H1 (cell line): ENCODE data around the gene PRKACA. TPM values are rescaled to one million over a fixed set of nuclear protein-coding genes. Genes with fewer than 3 reads are reported as not detected.

Source experiments
- CHD7 ChIP-seq: fragments of 300-600 bp; sonication (generic); IDR thresholded peaks from 2 replicates; pipeline ENCODE4 v1.7.1; 2012; ENCODE audit warnings: low read length, moderate library complexity, mild to moderate bottlenecking, inconsistent platforms; ENCODE audit not compliant: insufficient replicate concordance
- CTBP2 ChIP-seq: IDR thresholded peaks from 2 replicates; pipeline ENCODE4 v1.7.0; 2011; ENCODE audit warnings: borderline replicate concordance, mild to moderate bottlenecking, moderate library complexity, mixed read lengths, low read length; ENCODE audit not compliant: insufficient read depth, insufficient read length
- FOSL1 ChIP-seq: IDR thresholded peaks from 2 replicates; pipeline ENCODE4 v1.6.1; 2011; ENCODE audit warnings: mild to moderate bottlenecking, low read depth, low read length, moderate library complexity; ENCODE audit not compliant: insufficient read depth
- KDM5A ChIP-seq: fragments of 200-600 bp; IDR thresholded peaks from 2 replicates; pipeline ENCODE4 v1.7.1; 2012; ENCODE audit warnings: mild to moderate bottlenecking, low read length, inconsistent platforms, mixed read lengths
- SIN3A ChIP-seq, 2 experiments: IDR thresholded peaks in 1 of 2; conservative IDR thresholded peaks in 1 of 2; 2 replicates each; pipeline ENCODE4 v1.6.1; 2011 to 2012; ENCODE audit warnings: low read length in 2 of 2, improper control_type of control experiment in 1 of 2, low read depth in 1 of 2, mild to moderate bottlenecking in 1 of 2
- SP2 ChIP-seq: IDR thresholded peaks from 2 replicates; pipeline ENCODE4 v1.6.1; 2012; ENCODE audit warnings: mild to moderate bottlenecking, low read length, inconsistent platforms
- YY1 ChIP-seq: IDR thresholded peaks from 2 replicates; pipeline ENCODE4 v1.6.1; 2011; ENCODE audit warnings: low read depth, mild to moderate bottlenecking, low read length
- polyA plus RNA-seq, 7 experiments: library from polyadenylated mRNA; depleted of rRNA in 3 of 7; stranded (reverse) in 5 of 7; unstranded in 2 of 7; fragments of >200 nt in 5 of 7; fragments of 200-250 nt in 2 of 7; gene quantifications; 1 replicate in 5 of 7; 2 replicates in 1 of 7; 4 replicates in 1 of 7; pipeline versions ENCODE4 v1.2.1 to v1.2.3, GENCODE V29; 2011 to 2013; ENCODE audit warnings: missing spikeins in 2 of 7, mixed read lengths in 2 of 7
- total RNA-seq: library from RNA; stranded (reverse); fragmentation: NEBNext Ultra II Directional; extraction: Animal tissue kit (Norgen Biotek cat#: 25700); gene quantifications from 2 replicates; pipeline ENCODE4 v1.2.1, GENCODE V29; 2021

Gene PRKACA
- total and polyA plus RNA-seq, 2 of the 8 experiments (the other 6 are each of a cell fraction or from before 2014, with no cell fraction given): 14.2 to 48.2 TPM

GRCh38 chr19:14164724-14165493, 47.3 kb upstream of the PRKACA start (continued):
- TF ChIP-seq CHD7 (no peak), KDM5A (no peak), SP2 (no peak), SIN3A (conservative IDR thresholded peaks at IDR 0.05 in 1 of 2, IDR thresholded peaks at IDR 0.05 in 1 of 2; ENCODE audit: low read depth in 1 of 2, low read length in 2 of 2) (no peak), YY1 (no peak), FOSL1 (no peak), CTBP2 (no peak)
